NCI-H146 treated with DMSO at 0.1 percent for 48 hours (cell line): ENCODE data around the gene STOML1.
"Not testable (repeated sequence)": the region's sequence is repeated elsewhere in the genome, so short reads cannot be mapped to it uniquely, and the experiment has no call there.

Source experiments
- DNase-seq: peaks from one replicate; lab custom pipeline; 2025; ENCODE audit not compliant: unreplicated experiment; lab: John Stamatoyannopoulos, UW

The STOML1 gene

GRCh38 chr15:73948982-73949381 lies 43.1 kb downstream of the STOML1 start:
- DNase-seq = no peak

- no peak for DNase-seq
Observed at GRCh38 chr15:73948396-73948795, 43.7 kb downstream of the STOML1 start.

- DNase-seq = no peak
Observed at GRCh38 chr15:73947651-73948050, 44.4 kb downstream of the STOML1 start.

- no peak for DNase-seq
Observed at GRCh38 chr15:73946795-73947370, 45.2 kb downstream of the STOML1 start.

- no peak for DNase-seq
Observed at GRCh38 chr15:73946046-73946721, 45.9 kb downstream of the STOML1 start.

GRCh38 chr15:73945130-73945508 lies 47.0 kb downstream of the STOML1 start:
- DNase-seq = no peak

GRCh38 chr15:73944161-73945129 lies 47.6 kb downstream of the STOML1 start:
- DNase-seq = no peak

- no peak for DNase-seq
Observed at GRCh38 chr15:73942751-73943270, 49.3 kb downstream of the STOML1 start.

- no peak for DNase-seq
Observed at GRCh38 chr15:73941871-73942635, 50.0 kb downstream of the STOML1 start.

- DNase-seq = no peak
Observed at GRCh38 chr15:73941449-73941848, 50.6 kb downstream of the STOML1 start.

GRCh38 chr15:73941044-73941443 lies 51.1 kb downstream of the STOML1 start:
- no peak for DNase-seq

GRCh38 chr15:73940061-73940981 lies 51.8 kb downstream of the STOML1 start:
- DNase-seq = no peak

GRCh38 chr15:73939138-73939537 lies 53.0 kb downstream of the STOML1 start:
- no peak for DNase-seq

GRCh38 chr15:73938516-73938915 lies 53.6 kb downstream of the STOML1 start:
- not testable (repeated sequence) for DNase-seq

GRCh38 chr15:73937726-73938125 lies 54.4 kb downstream of the STOML1 start:
- no peak for DNase-seq

GRCh38 chr15:73937296-73937695 lies 54.8 kb downstream of the STOML1 start:
- DNase-seq = no peak

GRCh38 chr15:73936588-73937290 lies 55.4 kb downstream of the STOML1 start:
- no peak for DNase-seq

- DNase-seq = no peak
Observed at GRCh38 chr15:73936181-73936580, 55.9 kb downstream of the STOML1 start.

GRCh38 chr15:73935547-73935946 lies 56.5 kb downstream of the STOML1 start:
- DNase-seq = no peak
